Stimulated activated CD4-positive, alpha-beta T cell treated with anti-CD3 and anti-CD28 coated beads, Interleukin-4, amount 100 ng/mL, for 4 hours (primary cell): ENCODE data around the gene TCF7L2.

Source experiments
- DNase-seq, 2 experiments: peaks; one replicate each; pipeline ENCODE4 v3.0.0-alpha.2; 2020

Gene TCF7L2

DNA sequence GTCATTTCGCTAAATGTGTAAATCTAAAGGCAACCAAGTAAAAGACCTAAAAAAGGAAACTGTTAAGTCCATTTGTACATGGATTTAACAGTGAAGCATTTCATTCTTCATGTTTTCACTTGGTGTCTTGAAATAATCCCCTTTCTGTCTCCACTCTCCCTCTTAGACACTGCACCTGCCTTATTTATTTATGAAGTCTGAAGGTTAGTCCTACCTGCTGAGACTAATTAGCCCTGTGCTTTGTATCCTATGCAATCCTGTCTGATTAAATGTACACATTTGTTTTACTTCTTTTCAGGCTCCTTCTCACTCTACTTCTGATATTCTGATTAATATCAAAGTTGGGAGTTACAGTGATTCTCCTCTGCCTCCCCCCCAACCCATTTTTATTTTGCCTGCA, 1.9 kb upstream of the TCF7L2 start:
- no peak for DNase-seq

DNA sequence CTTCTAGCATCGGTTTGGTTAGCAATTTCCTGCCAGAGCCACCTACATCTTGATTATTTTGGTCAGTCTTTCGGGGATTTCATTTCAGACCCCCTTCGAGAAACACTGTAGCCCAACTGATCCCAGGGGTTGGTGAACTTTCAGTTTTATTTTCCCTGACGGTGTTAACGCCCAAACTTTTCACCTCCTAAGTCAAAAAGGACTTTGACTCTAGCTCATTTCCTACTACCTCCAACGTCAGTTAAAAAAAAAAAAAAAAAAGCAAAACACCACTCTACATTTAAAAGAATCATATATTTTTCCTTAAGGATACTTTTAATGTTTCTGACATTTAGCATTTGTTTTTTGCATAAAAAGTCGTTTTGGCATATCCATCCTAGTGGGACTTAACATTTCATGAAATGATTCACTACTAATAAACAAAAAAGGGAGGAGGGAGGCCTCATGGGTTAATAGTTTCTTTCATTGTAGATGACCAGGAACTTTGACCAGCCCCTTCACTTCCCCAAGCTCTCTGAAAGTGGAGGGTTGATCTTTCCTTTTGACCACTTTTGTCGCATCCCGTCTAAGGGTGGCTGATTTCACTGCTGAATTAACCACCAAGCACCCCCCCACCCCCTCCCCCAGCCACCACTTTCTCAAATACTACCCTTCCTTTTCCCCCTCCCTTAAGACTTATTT, 764 bp upstream of the TCF7L2 start:
- DNase-seq = no peak

DNA sequence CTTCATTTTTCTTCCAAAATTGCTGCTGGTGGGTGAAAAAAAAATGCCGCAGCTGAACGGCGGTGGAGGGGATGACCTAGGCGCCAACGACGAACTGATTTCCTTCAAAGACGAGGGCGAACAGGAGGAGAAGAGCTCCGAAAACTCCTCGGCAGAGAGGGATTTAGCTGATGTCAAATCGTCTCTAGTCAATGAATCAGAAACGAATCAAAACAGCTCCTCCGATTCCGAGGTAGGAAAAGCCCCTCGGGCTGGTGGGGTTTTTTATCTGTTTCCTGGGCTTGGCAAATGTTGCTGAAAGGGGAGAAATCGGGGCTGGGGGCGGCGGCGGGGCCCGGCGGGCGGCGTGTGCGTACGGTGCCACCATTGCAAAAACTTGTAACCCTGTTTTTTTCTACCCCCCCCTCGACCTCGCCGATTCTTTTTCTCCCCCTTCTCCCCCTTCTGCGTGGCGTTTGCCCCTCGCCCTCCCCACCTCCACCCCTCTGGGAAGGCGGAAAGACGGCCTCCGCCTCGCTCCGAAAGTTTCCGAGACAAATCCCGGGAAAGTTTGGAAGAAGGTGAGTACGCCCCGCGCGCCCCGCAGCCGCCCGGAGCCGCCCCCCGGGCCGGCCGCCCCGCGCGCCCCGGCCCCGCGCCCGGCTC, 789 bp downstream of the TCF7L2 start:
- DNase-seq = peak; percentile 3 to 5

DNA sequence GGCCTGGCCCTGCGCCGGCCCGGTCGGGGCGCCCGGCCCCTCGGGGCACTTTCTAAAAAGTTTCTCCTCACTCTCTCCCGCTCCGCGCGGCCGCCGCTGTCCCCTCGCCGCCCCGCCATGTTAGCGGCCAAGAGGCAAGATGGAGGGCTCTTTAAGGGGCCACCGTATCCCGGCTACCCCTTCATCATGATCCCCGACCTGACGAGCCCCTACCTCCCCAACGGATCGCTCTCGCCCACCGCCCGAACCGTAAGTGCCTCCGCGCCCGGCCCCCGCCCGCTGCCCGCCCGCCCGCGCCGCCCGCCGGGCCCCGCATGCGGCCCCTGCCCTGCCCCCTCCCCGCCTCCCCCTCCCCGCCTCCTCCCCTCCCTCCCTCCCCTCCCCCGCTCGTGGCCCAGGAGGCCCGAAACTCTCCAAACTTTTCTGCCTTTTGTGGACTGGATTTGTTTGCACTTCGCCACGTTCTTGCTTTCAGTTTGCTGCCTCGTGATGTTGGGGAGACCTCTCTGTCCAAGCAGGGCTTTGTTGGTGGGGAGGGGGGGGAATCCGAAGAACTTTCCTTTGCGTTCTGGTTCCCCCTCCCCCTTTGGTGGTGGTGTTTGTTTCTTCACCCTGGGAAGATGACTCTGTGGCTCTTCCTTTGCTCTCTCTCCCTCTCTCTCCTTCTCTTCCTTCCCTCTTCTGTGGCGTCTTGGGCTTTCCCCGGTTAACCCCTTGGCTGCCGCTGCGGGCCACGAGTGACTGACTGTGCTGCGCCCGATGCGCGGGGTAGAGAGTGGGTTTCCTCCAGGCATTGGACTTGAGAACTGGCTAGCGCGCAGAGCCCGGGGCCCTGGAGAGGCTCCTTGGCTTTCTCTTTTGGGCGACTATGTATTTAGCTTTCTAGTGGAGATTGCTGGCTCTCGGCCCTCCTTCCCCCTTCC, 1.6 kb downstream of the TCF7L2 start:
- DNase-seq = peak; percentile 24 to 32

DNA sequence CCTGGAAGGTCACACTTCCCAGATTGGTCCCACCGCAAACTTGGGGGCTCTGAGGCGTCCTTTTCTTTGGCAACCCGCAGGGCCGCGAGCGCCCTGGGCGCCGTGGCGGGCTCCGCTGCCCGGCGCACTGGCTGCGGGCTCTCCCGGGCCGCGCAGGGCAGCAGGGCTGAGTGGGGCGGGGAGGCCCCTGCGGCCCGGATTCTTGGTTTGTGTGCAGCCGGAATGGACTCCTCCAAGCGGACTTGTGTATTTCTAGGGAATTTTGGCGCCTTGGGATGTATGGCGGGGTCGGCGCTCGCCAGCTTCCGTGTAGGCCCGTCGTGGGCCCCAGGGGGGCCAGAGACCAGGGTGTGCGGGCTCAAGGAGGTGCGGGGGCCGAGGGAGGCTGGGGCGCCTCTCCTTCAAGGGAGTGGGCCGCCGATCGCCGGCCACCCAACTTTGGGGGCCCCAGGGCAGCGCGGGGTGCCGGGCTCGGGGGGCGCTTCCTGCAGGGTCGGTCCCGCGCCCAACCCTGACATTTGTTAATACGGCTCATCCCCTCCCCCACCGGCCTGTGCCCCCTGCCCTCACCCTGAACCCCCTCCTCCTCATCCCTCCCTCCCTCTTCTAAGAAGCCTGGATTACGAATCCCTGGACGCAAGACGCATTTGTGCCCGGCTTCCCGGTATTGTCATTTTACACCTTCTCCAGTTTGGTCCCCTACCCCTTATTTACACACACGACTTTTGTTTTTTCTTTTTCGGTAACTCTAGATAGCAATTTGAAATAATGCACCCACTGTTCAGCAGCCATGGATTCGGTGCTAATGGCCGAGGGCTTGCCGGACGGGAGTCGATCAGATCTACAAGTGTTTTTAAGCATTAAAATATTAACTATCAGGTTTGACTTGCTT, 2.5 kb downstream of the TCF7L2 start:
- no peak for DNase-seq

DNA sequence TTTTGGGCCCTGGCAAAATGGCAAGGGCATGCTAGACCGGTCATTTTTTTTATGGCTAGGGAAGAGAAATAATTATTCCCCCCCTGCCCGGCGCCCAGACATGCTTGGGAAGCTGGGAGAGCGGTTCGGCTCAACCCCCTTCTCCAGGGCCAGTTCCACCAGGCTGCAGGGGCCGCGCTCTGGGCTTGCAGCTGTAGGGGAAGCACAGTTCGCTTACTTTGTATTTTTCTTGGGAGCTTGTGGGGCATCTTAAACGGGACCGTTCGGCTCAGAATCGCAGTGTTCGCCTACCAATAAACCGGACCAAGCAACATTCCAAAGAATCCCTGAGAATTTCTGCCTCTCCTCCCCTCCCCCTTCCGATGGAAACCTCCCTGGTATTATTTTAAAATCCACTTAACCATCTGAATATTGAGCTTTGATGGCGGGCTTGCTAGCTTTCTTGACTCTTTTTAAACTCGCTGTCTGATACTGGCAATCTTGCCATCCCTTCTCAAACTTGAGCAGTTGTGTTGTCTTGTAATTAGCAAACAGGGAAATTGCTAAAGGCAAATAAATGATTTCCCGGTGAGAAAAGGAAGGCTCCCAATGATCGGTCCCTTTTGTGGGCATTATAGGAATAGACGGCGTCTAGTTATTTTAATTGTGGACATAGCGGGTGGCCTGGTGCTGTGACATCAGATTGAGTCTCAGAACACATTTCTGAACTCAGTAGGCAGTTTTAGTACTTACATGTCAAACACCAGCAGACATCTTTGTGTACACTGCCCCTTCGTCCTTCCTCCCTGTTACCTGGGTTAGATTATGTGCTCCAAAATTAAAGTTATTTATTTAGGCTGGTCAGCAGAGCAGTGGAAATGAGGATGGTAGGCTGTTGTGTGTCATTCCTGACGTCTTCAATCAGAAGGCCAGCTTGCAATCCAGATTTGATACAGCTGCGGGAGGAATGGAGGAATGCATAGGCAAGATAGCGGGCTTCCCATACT, 3.4 kb downstream of the TCF7L2 start:
- no peak for DNase-seq

DNA sequence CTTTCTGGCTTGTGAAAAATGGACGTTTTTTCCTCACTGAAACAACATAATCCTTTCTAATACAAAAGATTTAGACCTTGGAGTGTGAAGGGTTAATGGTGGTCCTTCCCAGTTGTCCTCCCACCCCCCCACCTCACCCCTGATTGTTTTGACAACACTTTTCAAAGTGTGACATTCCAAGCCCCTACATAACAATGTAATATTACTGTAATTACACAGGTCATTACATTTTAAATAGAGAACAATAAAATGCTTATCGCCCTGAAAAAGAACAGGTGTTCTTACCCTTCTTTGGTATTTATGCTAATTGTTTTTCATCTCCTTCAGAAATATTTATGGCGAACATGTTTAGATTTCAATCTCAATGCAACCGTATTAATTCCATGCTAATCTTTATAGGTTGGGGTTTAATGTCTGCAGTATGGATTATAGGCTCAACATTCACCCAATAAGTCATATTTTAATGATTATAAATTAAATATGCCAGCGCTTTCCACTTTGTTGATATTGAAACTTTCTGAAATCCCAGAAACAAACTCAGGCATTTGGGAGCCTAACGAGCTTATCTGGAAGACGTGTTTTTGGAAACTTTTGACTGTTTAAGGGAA, 5.0 kb downstream of the TCF7L2 start:
- no peak for DNase-seq

DNA sequence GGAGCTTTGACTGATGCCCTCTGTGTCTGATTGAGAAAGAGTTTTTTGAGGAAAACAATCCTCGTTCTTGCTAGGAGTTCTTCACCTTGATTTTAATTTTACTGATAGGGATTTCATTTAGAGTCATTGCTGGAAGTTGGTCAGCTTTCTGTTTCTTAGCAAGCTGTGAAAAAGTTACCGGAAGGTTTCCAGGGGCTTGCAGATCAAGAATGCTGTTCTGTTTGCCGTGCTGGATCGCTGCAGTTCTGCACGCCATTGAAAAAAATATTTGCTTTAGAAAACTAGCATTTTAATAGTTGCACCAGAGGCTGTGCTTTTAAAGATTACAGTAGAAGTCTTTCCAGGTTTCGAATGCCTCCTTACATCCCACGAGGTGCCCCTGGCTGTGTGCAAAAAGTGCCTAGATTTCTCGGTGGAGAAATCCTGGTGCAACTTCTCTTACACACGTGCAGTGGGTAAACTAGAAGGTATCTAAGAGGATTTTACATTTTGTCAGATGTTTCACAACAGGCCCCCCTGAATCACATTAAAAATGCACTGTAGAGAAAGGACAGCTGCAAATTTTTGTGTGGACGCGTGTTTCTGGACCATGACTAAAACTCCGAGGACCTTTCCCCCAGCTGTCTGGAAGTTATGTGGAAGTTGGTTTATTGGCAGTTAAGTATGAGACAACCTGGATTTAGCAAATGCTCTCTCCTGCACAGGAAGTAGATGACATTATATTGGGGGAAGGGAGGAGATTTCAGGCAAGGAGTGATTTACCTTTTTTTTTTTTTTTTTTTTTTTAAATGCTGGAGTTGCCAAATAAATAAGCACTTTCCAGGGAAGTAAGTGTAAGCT, 5.8 kb downstream of the TCF7L2 start:
- no peak for DNase-seq

DNA sequence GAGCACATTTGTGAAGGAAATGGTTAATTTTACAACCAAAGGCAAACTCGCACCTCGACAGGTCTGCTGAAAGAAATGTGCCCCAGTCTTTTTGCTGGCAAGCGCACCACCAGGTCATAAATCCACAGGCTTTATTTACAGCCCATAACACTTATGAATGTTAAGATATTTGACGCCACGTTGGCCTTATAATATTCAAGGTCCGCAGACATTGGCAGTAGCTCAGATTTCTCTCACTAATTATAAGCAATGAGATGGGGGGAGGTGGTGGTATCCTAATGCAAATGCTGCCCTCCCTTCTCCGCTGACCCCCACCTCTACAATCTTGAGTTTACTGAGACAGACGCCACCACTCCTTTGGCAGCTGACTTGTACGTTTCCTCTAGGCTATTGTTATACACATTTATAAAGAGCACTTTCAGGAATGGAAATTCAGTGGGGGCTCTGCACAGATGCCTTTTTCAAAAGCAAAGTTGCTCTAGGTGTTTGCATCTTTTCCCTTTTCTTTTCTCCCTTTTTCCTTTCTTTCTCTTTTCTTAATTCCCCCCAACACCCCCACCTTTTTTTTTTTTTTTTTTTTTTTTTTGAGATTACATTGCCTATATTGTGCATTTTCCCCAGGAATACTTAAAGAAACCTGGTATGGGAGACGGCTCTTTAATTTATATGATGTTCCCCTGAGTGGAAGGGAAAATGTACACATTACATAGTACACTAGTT, 6.7 kb downstream of the TCF7L2 start:
- no peak for DNase-seq

DNA sequence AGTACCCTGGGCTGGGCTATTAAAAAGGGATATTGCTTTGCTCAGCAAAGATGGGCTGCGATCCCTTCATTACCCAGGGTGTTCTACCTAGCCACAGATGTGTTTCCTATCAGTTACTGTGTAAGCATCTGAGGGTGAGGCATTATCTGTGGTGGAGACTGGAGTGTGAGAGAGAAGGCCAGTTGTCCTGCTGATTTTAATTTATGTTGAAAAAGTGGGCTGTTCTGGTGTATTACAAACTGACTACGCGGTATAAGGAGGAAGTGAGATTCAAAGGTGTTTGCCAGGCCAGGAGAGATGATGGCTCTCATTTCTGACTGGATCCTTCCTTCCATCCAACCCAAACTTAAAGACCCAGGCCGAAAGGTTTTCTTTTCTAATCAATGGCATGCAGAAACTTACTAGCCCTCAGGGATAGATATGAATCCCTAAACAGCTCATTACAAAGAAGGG, 7.6 kb downstream of the TCF7L2 start:
- no peak for DNase-seq

DNA sequence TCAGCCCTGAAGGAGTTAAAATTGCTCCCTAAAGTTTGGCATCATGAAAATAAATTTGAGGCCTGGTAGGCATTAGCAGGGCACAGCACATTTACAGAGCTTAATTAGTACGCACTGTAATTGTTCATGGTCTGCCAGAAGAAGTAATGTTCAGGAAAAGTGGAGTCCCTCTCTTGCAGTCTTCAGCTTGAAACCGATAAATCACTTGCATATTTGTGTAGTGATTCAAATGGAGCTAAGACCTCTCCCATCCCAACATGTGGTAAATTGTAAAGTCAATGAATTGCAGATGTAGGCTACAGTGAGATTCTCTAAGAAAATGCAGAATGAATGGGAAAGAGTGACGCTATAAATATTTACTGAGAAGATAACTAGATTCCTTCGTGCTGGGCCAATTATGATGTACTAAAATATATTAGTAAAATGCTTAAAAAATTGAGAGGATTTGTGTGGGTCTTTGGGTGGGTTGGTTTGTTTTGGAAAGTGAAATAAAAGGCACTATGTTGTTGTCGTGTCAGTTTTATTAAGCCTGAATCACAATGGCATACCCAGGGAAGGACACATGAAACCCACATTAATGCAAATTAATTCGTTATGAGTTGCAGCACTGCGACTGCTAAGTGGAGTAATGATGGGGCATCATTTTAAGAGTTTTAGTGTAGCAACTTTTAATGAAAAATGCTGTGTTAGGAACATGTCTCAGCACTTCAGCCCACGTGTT, 8.4 kb downstream of the TCF7L2 start:
- no peak for DNase-seq

DNA sequence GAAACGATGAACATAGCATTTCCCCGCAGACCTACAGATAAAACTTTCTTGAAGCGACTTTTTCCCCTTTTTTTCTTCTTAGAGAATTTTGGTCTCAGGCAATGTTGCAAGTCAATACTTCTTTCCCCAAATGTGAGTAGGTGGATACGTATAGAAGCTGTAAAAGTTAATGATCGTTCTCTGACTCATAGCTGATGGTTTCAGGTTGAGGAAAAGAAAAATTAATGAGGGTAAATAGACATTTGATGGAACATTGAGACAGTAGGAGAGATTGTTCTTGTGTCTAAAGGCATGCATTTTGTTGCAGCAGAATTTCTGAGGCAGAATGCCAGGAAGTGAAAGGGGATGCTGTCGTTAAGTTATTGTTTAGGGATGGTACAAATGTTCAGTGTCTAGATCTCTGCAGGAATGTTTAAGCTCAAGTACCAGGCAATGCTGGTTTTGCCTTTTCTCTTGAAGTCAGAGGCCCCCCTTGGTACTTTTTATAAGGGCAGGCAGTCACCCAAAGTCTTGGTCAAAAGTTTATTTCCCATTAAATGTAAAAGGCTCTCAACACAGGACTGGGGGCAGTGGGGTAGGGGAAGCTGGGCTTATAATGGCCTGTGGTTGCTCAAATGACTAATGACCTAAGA, 9.3 kb downstream of the TCF7L2 start:
- no peak for DNase-seq

DNA sequence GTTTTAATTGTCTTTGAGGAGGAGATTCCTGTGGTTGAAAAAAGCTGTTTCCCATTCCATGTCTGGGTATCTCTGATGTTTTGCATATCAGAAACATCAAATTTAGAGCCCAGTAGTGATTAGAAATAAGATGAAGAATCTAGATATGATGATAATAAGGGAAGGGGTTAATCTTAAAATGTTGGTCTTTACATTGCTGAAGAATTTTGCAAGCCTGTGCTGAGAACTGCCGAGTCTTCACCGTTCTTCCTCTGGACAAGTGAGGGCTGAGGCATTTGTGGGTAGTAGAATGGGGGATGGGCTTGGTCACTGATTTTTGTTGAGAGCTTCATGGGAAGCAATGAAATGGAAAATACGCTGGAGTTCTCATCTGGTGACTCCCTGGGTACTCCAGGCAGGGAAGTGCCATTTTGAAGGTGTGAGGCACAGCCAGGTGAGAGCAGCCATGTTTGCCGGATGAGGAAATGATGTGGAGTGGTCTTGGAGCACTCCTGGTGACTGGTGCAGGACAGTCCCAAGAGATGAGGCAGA, 10.2 kb downstream of the TCF7L2 start:
- no peak for DNase-seq

DNA sequence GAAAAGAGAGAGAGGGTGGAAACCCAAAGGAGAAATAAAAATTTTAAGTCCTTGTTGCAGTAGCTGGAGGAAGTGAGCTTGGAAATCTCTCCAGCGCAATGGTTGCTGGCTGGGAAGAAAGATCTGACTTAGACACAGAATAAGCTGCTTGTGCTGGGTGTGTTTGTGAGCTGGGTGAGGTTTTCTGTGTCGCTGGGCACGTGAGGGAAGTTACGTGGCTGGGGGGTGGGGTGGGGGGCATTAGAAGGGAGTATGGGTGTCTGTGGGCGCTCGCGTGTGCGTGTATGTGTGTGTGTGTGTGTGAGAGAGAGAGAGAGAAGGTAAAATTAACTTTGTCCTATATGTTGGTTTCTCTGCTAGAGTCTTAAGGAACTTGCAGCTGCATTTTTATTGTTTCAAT, 11.6 kb downstream of the TCF7L2 start:
- no peak for DNase-seq

DNA sequence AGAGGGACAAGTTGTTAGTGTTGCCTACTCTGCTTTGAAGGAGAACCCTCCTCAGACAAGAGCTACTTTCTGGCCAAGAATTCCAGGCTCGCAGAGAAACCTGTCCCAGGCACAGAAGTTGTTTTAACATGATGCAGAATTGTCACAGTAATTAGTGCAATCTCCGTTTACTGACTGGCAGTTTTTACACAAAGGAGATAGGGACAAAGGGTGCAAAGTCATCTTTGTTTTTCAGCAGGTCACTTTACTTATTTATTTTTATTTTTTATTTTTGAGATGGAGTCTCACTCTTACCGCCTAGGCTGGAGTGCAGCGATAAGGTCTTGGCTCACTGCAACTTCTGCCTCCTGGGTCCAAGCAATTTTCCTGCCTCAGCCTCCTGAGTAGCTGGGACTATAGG, 12.3 kb downstream of the TCF7L2 start:
- no peak for DNase-seq

DNA sequence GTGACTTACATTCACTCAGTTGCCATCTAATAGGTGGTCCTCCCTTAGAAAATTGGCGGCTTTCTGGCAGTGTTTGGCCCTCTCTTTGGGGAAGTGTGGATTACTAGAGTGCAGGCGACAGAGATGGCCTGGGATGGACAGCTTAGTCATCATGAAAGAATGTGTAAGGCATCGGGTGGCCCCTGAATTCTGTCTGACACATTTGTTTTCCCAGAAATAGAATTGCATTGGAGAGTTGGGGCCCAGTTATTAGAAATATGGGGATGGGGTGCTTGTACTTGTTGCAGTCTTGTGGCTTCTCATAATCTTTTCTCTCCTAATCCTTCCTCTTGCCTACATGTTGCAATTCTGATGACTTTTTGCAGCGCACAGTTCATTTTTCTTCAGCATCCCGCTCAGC, 13.8 kb downstream of the TCF7L2 start:
- no peak for DNase-seq

DNA sequence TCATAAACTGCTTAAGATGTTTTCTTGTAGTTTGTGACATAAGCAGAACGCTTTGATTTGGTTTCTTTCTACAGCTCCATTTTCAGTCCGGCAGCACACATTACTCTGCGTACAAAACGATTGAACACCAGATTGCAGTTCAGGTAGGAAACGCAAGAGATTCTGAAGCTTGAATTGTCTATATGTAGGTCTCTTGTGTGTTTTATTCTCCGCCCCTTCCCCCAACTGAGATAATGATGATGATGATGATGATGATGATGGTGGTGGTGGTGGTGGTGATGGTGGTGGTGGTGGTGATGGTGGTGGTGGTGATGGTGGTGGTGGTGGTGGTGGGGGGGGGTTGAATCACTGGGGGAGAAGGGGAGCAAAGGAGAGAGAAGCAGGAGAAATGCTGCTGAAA, 14.4 kb downstream of the TCF7L2 start:
- no peak for DNase-seq
